Gastrocnemius medialis (tissue), 4 donors: ENCODE data around the gene IKZF2.

Experiments
- POLR2A ChIP-seq, 2 donors: fragments of 450-650 bp; IDR thresholded peaks; one replicate each; pipeline ENCODE4 v1.6.1; 2017; ENCODE audit warnings: antibody characterized with exemption in 2 of 2, mild to moderate bottlenecking in 2 of 2, moderate library complexity in 2 of 2
- TF ChIP-seq, protein P1 (sequence below), 5 experiments: fragments of 450-650 bp in 3 of 5; fragments of 200-600 bp in 2 of 5; sonication (generic) in 2 of 5; IDR thresholded peaks in 4 of 5; conservative IDR thresholded peaks in 1 of 5; 1 replicate in 4 of 5; 2 replicates in 1 of 5; pipeline ENCODE4 v1.5.1; 2016 to 2019; ENCODE audit warnings: antibody characterized with exemption in 5 of 5, mild to moderate bottlenecking in 3 of 5, moderate library complexity in 3 of 5

DNA sequence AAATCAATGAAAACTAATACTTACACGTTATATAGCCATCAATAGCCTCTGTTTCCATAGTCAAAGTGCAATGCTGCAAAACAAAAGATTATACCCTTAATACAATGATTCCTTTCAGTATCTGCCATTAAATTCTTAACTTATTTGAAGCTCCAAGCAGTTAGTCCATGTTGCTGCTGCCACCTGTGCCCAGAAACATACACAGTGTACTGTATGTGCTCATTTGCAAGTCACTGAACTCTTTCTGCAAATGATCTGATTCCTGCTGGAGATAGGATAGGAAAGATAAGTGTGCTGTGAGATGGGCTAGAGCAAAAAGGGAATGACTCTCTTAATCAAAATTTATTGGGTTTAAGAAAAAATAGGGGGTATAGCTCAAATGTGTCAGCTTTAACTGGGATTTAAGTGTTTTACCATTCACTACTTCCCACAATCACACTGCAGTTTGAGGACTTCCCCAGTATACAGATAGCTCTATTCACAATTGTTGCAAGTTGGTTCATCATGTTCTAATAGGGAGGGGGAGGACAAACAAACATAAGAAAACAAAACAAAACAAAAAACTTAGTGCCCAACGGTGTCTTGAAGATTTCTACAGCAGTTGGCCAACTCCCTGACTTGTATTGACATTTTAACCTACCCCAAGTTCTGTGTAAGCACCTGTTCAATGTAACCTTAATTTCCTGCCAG lies 2.7 kb downstream of the IKZF2 start:
- TF ChIP-seq, protein P1, sequence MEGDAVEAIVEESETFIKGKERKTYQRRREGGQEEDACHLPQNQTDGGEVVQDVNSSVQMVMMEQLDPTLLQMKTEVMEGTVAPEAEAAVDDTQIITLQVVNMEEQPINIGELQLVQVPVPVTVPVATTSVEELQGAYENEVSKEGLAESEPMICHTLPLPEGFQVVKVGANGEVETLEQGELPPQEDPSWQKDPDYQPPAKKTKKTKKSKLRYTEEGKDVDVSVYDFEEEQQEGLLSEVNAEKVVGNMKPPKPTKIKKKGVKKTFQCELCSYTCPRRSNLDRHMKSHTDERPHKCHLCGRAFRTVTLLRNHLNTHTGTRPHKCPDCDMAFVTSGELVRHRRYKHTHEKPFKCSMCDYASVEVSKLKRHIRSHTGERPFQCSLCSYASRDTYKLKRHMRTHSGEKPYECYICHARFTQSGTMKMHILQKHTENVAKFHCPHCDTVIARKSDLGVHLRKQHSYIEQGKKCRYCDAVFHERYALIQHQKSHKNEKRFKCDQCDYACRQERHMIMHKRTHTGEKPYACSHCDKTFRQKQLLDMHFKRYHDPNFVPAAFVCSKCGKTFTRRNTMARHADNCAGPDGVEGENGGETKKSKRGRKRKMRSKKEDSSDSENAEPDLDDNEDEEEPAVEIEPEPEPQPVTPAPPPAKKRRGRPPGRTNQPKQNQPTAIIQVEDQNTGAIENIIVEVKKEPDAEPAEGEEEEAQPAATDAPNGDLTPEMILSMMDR (IDR thresholded peaks at IDR 0.05 in 4 of 5, conservative IDR thresholded peaks at IDR 0.05 in 1 of 5), result no peak
- TF ChIP-seq POLR2A (IDR thresholded peaks at IDR 0.05), result no peak
